ENCODE data around the gene PTPRG.

Gene PTPRG

DNA sequence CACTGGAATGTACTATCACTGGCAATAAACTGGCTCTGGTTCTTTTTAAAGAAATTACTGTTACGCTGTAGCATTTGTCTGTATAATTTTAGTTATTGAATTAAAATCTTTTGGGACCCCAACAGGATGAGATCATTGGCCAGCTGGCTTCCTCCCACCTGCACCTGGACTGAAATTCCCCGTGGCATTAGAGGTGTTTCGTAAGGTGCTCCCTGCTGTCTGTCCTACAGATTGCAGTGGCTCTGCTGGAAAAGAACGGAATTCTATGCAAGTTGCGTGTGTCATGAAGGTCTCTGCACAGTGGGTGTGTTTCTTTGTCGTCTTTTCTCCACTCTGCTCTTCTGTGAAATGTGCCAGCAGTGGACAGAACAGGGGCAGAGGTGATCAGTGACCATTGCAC lies 383.4 kb downstream of the PTPRG start:
- no peak for DNase-seq

DNA sequence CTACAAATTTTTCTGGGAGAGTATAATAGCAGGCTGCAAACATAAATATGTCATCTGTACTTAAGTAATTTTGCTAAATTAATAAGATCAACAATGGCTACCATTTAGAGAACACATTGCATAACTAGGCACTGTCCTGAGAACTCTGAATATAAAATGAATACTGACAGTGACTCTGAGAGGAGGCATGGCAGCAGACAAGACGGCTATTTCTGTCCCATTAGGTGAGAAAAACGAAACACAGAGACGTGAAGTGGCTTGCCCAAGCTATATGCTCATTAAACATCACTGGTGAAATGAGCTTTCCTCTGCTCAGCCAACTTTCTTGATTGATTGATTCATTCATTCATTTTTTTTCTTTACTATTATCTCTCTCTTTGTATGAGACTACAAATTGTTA lies 384.3 kb downstream of the PTPRG start:
- no peak for DNase-seq

DNA sequence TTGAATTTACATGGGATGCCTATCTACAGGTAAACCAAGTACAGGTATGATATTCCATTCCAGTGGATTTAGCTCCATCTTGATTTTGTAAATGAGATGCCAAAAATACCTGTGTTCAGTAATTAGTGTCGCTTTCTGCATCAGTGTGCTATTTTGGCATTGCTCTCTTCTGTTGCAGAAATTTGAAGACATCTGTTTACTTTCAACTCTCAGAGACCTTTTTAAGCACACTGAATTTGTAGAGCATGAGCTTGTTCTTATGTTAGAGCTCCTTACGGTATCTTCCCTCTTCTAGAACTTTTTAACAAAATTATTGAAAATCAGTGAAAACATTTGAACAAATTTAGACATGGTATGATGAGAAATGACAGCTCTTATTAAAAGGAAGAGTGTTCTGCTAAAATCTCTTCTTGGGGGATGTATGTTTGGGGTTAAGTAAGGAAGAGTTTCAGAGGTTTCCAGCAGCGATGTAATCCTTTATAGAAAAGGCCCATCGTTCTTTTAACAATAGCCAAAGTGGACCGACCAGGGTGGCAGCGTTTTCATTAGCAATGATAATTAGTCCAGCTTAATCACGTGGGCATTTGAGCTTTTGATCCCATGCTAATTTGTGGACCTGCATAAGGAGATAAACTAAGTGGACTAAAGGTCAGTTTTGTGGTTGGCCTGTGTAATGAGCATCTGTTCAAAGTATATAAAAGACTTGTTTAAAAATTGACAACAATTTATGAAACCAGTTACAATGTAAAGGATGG lies 385.4 kb downstream of the PTPRG start:
- DNase-seq: no peak

DNA sequence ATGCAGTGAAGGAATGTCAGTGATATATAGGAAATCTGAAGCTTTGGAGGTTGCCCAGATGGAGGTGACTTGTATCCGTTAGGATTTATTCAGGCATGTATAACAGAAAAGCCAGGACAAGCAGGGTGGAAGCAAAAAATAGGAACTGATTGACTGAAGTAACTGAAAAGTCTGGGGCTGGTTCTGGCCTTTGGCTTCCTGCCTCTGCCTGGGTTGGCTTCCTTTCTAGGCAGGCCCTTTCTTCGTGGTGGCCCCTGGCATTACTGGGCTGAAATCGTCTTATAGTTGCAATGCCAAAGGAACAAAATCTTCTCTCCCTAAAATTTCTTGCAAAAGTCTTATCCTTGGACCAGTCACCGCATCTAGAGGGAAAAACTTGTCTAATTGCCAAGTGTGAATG lies 386.1 kb downstream of the PTPRG start:
- DNase-seq: no peak

DNA sequence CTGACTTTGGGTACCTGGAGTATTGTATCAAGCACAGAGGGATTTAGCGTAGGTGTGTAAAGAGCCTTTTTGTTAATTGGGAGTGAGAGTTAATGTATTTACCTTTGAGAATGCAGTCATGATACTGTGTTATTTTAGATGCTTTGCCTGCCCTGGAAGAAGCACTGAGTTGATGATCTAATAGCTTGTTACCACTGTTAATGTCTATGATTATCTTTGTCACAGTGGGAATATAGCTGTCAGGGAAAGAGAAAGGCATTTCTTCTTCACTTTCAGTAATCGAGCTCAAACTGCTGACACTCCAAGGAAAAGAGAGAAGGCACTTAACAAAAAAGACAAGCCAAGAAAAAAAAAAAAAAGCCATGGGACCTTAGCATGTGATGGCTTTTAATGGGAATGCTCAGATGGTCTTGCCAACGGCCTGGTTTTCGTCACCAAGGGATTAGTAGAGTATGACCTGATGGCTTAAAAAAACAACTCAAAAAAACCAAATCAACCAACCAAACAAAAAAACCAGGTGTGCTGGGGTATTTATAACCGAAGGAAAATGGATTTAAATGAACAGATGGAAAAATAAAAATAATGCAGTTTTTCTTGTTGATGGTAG lies 387.4 kb downstream of the PTPRG start:
- no peak for DNase-seq

DNA sequence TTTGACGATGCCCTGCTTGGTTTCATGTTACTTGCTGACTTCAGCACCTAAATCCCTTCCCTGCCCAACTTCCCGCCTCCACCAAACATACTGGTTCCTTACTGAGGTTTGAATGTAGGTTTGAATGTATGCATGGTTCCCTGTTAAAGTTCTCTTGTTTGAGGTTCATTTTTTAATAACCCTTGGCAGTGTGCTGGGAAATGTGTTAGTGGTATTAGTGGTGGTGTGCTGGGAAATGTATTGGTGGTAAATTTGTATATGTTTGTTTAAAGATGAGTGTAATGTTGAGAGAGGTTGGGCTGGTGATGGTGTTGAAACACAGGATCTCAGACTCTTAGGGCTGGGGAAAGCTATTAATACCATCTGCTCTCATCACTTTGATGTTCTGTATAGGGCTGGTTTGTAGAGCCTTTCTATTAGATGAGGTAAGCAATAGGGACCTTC lies 392.7 kb downstream of the PTPRG start:
- no peak for DNase-seq

DNA sequence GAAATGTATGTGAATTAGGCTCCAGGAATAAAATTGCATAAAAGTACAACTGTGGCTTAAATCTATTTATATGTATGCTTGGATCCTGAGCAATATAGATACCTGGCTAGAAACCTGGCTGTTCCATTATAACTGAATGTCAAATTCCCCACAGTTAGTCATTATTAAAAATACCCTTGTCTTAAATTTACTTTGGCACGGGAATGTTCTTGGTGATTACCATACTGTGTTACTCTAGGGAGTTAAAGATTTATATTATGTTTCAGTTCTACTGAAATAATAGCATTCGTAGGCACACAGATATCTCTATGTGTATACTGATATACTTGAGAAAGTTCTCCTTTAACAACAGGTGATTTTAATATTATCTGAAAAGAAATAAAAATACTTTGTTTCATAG lies 394.1 kb downstream of the PTPRG start:
- no peak for DNase-seq

DNA sequence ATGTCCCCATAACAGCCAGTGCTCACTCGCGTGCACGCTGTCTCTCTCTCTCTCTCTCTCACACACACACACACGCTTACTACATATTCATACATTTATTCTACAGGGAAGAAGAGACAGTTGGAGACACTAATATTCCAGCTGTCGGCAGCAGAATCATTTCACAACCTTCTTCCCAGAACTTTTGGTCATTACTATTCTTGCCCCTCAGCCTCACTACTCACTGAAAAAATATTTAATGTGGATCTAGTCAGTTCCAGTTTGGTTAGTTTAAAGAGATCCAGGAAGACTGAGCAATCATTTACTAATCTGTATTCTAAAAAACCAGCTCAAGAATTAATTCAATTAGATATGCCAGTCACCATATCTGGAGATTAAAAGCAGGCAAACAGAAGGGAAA lies 394.9 kb downstream of the PTPRG start:
- DNase-seq: no peak

DNA sequence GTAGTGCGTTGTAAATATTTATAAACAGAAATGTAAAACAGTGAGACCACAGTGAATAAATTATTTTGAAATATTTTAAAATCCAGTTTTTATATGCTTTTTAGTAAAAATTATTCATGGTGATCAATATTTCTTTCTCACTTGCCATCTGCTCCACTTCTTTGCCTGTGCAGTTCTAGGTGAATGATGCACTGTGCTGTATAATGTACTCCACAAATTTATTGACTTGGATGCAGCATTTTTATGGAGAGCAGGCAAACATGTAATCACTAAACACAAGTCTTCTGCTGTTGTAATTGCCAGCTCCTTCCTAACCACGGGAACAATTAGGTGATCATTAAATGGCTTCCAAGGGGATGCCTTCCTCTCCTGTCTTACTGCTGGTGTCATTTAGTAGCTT lies 395.9 kb downstream of the PTPRG start:
- DNase-seq: no peak

DNA sequence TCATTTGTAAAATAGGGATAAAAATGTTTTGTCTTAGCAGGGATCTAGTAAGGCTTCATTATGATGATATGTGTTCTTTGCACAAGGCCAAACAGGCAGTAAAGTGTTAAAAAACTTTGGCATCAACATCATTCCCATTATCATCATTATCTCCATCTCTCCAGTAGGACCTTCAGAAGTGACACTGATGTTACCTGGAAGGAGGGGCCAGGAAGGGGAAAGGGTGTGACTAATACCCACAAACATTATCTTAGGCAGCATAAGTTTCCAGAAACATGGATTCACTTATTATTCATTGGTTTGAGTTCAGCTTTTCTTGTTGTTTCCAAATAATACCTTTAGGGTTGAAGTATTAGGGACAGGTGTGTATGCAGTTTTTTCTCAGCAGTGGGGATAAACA lies 399.6 kb downstream of the PTPRG start:
- DNase-seq: no peak

DNA sequence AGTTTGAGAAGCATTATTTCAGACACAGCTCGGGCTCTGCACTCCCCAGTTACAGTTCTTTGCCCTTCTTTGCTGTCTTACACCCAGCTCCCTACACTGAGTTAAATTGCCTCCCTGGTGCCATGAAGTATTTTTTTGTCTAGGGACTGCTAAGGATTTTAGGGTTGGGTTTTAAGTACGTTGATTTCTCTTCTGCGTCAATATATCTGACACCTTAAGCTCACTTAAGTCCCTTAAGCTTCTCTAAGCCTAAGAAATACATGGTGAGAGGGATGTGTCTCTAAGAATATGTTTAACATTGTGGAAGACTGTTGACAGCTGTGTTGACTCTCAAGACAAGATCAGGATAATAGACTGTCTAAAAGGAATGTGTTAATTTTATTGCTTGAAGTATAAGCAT lies 400.5 kb downstream of the PTPRG start:
- no peak for DNase-seq

DNA sequence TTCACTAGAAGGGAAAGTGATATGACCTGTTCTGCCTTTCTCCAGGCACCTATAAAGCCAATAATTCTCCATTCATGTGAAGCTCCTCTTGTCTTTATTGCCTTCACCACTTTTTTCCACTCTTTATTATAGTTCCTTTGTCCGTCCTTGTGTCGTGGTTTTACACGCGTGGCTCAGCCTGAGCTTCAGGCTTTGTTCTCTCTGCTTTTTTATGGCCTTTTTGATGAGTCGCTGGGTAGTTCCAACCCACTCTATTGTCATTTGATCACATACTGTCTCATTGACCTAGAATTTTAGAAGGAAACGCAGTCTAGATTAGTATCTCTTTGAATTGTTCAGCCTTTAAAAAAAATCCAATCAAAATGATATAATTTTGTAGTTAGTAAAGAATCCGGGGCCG lies 403.2 kb downstream of the PTPRG start:
- DNase-seq: no peak

DNA sequence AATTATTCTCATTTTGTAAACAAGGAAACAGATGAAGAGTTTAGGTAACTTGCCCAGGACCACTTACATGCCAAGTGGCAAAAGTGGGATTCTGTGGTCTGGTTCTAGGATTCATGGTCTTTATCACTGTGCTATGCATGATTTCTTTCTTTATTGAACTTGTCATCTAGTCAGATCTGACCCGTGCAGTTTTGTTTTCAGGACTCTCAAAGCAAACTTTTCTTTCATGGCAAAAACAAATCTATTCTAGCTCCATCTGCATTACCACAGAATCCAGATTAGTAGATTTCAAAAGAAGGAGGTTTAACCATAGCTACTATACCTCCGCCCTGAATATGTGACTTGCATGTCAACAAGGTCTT lies 404.4 kb downstream of the PTPRG start:
- DNase-seq: no peak

DNA sequence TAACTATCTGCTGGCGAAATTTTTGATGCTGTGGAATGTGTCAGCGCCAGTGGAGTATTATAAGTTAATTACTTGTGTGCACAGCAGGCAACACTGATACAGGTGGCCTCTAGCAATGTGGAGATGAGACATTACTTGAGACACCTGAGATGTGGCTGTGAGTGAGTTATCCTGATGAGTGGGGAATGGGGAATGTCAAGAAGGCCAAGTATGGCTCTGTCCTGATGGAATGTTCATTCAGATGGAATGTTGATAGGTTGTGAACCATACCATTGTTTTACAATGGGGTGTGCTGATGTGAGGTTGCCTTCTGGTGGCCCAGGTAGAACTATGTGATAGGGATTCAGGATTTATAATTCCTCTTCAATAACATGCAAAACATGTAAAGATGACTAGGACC lies 404.8 kb downstream of the PTPRG start:
- no peak for DNase-seq

DNA sequence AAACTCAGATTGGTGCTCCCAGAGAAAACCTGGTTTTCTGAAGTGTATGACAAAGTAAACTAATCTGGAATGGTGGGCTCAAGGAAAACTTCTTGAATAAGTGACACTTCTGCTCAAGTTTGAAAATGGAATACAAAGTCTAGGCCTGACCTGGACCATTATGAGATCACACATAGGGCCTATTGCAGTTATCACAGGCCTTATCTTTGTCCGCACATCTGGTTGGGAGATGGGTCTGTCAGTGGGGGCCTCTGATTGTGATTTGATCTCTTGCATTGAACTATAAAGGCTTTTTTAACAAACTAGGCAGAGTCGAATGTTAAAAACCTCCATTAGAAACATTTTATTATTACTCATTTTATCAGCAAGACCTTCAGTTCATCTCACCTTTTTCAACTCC lies 405.6 kb downstream of the PTPRG start:
- no peak for DNase-seq

DNA sequence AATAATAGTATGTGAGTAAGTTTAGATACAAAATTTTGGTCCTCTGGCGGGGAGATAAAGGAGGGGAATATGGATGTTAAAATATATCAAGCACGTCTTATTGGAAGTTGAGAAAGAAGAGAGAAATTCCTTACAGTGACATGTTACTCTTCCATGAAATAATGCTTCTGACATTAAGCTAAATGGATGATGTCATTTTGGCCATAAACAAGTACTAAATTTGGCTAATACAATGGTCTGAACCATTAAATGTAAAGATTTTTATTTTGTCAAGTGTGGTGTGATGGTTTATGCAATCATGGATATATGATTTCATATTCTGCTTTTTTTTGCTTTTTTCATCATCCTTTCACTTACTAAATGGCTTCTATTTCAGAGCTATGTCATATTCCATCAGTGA lies 406.6 kb downstream of the PTPRG start:
- no peak for DNase-seq

DNA sequence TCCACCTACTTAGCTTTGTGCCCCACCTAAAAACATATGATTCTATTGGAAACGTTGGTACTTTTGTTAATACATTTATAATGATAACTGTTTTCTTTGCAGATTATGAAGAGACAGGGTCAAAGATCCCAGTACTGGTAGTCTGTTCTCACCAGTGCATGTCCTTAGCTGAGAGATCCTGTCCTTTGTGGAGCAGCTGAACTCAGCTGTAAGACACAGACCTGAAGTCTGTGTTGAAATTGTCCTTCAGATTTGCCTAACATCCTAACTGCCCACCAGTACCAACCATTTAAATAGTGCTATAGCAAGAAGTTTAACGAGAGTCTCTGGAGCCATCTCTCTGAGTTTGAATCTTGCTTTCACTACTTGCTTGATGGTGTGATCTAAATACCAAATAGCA lies 413.3 kb downstream of the PTPRG start:
- DNase-seq: no peak

DNA sequence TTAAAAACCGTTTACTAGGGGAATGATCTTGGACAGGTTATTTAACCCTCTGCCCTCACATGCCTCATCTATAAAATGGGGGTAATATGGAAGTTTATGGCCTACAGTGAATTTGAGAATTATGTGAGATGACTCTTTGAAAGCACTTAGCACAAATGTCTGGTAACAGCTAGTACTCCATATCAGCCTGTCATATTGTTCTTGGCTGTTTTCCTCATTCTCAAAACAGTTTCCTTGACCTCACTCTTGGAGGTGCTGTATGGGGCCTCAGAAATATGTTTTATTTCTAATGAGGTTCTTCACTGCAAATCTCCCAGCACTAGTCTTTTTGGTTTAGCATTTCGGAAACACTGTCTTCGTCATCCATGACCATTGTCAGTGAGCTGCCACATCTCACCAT lies 413.8 kb downstream of the PTPRG start:
- no peak for DNase-seq

DNA sequence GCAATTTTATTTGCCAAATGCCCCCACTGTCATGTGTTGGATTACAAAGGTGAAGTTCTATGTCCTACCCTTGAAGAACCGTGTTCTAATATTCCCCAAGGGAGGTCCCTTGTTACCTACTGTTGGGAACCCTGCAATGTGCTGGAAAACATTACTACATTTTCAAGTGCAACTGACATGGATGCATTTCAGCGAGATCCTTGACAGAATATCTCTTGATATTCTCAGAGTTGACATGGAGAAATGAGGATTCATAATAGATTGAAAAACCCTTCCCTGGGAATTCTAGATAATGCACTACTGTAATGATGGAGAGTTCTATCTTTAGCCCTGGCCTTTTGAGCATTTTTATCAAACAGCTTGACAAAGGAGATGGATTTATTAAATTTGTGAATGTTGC lies 414.6 kb downstream of the PTPRG start:
- no peak for DNase-seq

DNA sequence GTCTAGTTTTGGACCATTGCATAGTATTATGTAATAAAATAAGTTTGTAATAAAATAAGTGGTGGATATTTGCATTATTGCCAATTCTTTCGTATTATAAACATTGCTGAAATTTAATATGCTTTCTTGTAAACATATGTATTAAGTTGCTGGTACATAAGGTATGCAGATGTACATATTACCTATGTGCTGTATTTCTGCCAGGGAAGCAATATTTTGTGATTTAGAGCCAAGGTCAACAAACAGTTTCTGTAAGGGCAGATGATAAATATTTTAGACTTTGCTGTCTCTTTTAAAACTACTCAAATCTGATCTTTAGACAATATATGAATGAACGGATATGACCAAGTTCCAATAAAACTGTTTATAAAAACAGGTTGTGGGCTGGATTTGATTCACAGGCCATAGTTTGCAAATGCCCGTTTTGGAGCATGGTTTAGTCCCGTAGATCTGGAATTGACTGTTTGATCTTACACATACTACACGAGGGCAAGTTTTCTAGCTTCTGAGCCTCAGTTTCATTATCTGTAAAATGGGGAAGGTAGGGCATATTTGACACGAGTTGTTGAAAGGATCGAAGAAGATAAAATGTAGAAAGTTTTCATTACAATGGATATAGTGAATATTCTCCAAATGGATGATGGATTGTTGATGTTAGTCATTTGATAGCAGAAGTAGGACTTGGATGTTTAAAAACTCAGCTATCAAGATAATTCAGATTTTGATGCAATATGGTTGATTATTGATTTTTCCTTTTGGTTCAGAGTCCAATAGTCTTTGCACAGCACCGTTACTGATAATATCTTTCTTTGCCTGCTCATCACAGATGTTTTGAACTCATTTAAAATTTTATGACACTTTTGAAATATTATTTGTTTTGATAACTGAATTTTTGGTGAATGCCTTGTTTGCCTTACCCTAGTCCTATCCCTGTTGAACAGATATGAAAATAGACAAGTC lies 417.4 kb downstream of the PTPRG start:
- no peak for DNase-seq

DNA sequence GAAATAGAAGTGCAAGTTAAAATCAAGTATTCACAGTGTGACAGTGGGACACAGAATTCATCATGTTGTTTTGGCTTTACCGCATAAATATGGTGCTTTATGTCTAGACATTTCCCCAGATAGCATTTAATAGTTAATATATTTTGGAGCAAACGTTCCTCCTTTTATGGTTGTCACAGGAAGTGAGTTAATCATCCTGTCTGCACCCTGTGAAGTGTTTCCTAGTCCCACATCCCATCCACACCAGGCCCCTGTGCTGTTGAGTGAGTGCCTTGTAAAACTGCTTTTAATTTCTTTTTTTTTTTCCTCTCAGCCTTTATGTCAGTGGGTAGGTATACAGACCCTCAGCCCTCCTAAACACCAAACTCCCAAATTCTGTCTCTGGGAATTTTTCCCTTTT lies 418.3 kb downstream of the PTPRG start:
- DNase-seq: no peak

DNA sequence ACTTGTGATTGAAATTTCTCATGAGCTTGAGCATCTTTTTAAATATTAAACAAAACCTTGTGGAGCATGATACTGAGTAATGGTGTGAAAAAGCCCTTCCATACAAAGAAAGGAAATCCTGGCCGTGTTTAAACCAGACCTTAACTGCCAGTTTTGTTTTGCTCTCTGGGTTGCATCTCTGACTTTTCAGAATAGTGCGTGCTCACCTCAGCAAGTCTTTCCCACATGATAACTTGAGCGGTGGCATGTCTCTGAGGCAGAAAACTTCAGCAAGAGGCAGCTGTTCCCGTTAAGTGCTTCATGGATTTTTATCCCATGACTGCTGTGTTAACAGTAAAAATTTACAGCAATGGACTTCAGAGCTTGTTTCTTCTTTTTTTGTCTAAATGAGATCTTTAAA lies 418.7 kb downstream of the PTPRG start:
- DNase-seq: no peak

DNA sequence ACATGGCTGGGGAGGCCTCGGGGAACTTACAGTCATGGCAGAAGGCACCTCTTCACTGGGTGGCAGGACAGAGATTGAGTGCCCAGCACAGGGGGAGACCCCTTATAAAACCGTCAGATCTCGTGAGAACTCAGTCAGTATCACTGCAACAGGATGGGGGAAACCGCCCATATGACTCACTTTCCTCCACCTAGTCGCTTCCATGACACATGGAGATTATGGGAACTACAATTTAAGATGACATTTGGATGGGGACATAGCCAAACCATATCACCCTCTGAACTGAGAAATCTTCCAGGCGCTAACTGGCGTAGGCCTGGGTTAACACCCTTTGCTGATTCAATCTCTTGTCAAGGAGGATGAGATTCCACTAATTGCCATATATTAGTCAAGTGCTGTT lies 419.7 kb downstream of the PTPRG start:
- no peak for DNase-seq

DNA sequence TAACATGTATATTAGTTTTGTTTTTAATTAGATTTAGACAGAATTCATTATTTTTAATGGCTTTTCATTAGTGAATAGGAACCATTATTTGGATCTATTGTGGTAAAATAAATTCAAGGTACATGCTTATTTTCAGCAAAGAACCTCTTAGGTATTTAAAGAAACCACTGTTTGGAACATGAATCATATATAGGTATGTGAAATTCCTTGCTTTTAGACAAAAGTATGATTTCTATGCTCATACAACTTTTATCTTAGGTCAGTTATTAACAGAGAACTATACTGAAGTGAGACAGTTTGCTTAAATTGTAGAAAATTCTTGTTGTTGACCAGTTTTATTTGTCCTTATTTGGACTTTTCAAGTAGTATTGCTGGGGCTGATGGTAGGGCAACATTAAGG lies 422.1 kb downstream of the PTPRG start:
- DNase-seq: no peak
